ENCODE data around the gene GOLT1B.

GRCh38 chr12:21471294-21471693, 30.3 kb upstream of the GOLT1B start:
- TF ChIP-seq CTCF (IDR thresholded peaks at IDR 0.05) (no peak), POLR2A (IDR thresholded peaks at IDR 0.05) (no peak)

All from right lobe of liver (tissue), 4 donors.